SK-N-SH (cell line): ENCODE results near the gene PHPT1. TPM values are rescaled to one million over a fixed set of nuclear protein-coding genes. Genes with fewer than 3 reads are reported as not detected.

Experiments
- CTCF ChIA-PET: fragments of 300-600, 350-600 bp; formaldehyde crosslinking; extraction: SDS; loops from one replicate; lab custom pipeline; 2021; lab: Yijun Ruan, JAX
- POLR2A ChIA-PET: fragments of 350-600 bp; sonication (Branson Sonifier 250); formaldehyde crosslinking; extraction: SDS; loops from one replicate; lab custom pipeline; 2020; ENCODE audit warnings: antibody characterized with exemption, inconsistent platforms; lab: Yijun Ruan, JAX
- DNase-seq: peaks from one replicate; pipeline ENCODE4 v3.0.0; 2012
- H2AFZ ChIP-seq: fragments of 200-600 bp; sonication (generic); 2 replicates; pipeline ENCODE4 v1.8.1; 2016; ENCODE audit warnings: antibody characterized with exemption, mild to moderate bottlenecking, low read depth
- H3F3A ChIP-seq: fragments of 200-600 bp; sonication (generic); replicated peaks from 2 replicates; pipeline ENCODE3; 2016; ENCODE audit warnings: antibody characterized with exemption, mild to moderate bottlenecking; ENCODE audit not compliant: insufficient read depth
- H3K27ac ChIP-seq, 2 experiments: fragments of 200-500 bp in 1 of 2; fragments of 200-600 bp in 1 of 2; sonication (Bioruptor generic) in 1 of 2; sonication (generic), shearing (Covaris generic) in 1 of 2; 2 replicates each; pipeline versions ENCODE4 v1.5.1 to v1.6.1; 2014 to 2016; ENCODE audit warnings: low read depth in 2 of 2, inconsistent platforms in 1 of 2, low read length in 1 of 2, mild to moderate bottlenecking in 1 of 2, mixed read lengths in 1 of 2
- H3K27me3 ChIP-seq: fragments of 200-600 bp; sonication (generic), shearing (Covaris generic); 2 replicates; pipeline ENCODE4 v1.6.1; 2016; ENCODE audit warnings: mixed run types; ENCODE audit not compliant: insufficient read depth
- H3K36me3 ChIP-seq, 2 experiments: fragments of 200-500 bp in 1 of 2; fragments of 200-600 bp in 1 of 2; sonication (Bioruptor generic) in 1 of 2; sonication (generic) in 1 of 2; replicated peaks in 1 of 2; 2 replicates each; pipeline versions ENCODE3 to v1.5.1; 2014 to 2016; ENCODE audit warnings: low read length in 1 of 2, mild to moderate bottlenecking in 1 of 2; ENCODE audit not compliant: insufficient read depth in 2 of 2, control insufficient read depth in 1 of 2
- H3K4me1 ChIP-seq, 2 experiments: fragments of 200-500 bp in 1 of 2; fragments of 200-600 bp in 1 of 2; sonication (Bioruptor generic) in 1 of 2; sonication (generic), shearing (Covaris generic) in 1 of 2; 2 replicates each; pipeline versions ENCODE4 v1.5.1 to v1.6.1; 2014 to 2016; ENCODE audit warnings: low read depth in 1 of 2, low read length in 1 of 2, mixed run types in 1 of 2; ENCODE audit not compliant: insufficient read depth in 2 of 2, control insufficient read depth in 1 of 2
- H3K4me2 ChIP-seq: fragments of 200-600 bp; sonication (generic), shearing (Covaris generic); 2 replicates; pipeline ENCODE4 v1.6.1; 2017; ENCODE audit warnings: mixed run types
- H3K4me3 ChIP-seq, 2 experiments: fragments of 200-500 bp in 1 of 2; fragments of 200-600 bp in 1 of 2; sonication (Bioruptor generic) in 1 of 2; sonication (generic), shearing (Covaris generic) in 1 of 2; 2 replicates each; pipeline versions ENCODE4 v1.5.1 to v1.8.1; 2014 to 2016; ENCODE audit warnings: low read depth in 2 of 2, inconsistent platforms in 1 of 2, low read length in 1 of 2, mild to moderate bottlenecking in 1 of 2, mixed read lengths in 1 of 2, moderate library complexity in 1 of 2
- H3K79me2 ChIP-seq: fragments of 200-600 bp; sonication (generic); 2 replicates; pipeline ENCODE4 v1.8.1; 2017; ENCODE audit warnings: mild to moderate bottlenecking; ENCODE audit not compliant: insufficient read depth
- H3K9ac ChIP-seq: fragments of 200-600 bp; sonication (generic); 2 replicates; pipeline ENCODE4 v1.6.1; 2017; ENCODE audit warnings: mixed run types
- H3K9me2 ChIP-seq: fragments of 200-600 bp; sonication (generic); 2 replicates; pipeline ENCODE4 v1.6.1; 2017; ENCODE audit warnings: mixed run types
- H3K9me3 ChIP-seq: fragments of 200-600 bp; sonication (generic); 2 replicates; pipeline ENCODE4 v1.6.1; 2017; ENCODE audit warnings: mixed run types, mild to moderate bottlenecking, moderate library complexity
- H4K20me1 ChIP-seq: fragments of 200-600 bp; sonication (generic); 2 replicates; pipeline ENCODE4 v1.6.1; 2017; ENCODE audit warnings: mild to moderate bottlenecking, mixed run types; ENCODE audit not compliant: insufficient read depth
- CHD2 ChIP-seq: fragments of 150-350 bp; IDR thresholded peaks from 2 replicates; pipeline ENCODE4 v1.6.1; 2018; ENCODE audit warnings: low read length; ENCODE audit not compliant: partially characterized antibody
- CTCF ChIP-seq: fragments of 200-600 bp; sonication (generic); IDR thresholded peaks from 2 replicates; pipeline ENCODE4 v1.6.1; 2017; ENCODE audit warnings: antibody characterized with exemption, mild to moderate bottlenecking, moderate library complexity
- EZH2phosphoT487 ChIP-seq: fragments of 200-600 bp; sonication (generic); IDR thresholded peaks from 2 replicates; pipeline ENCODE4 v1.6.1; 2017; ENCODE audit warnings: low read depth, mixed run types, mild to moderate bottlenecking, antibody characterized with exemption, moderate library complexity, borderline replicate concordance
- FOXJ3 ChIP-seq: sonication (generic); formaldehyde crosslinking; IDR thresholded peaks from 2 replicates; pipeline ENCODE4 v1.5.1; 2020; ENCODE audit warnings: mild to moderate bottlenecking, missing genetic modification reagents
- FOXM1 ChIP-seq: IDR thresholded peaks from 2 replicates; pipeline ENCODE4 v1.4.0; 2012; ENCODE audit warnings: low read depth, mild to moderate bottlenecking
- GABPA ChIP-seq: IDR thresholded peaks from 2 replicates; pipeline ENCODE4 v1.4.0; 2012; ENCODE audit warnings: low read depth, mild to moderate bottlenecking
- GATA2 ChIP-seq: sonication (generic); formaldehyde crosslinking; IDR thresholded peaks from 2 replicates; pipeline ENCODE4 v1.5.0; 2020; ENCODE audit warnings: mild to moderate bottlenecking, missing genetic modification reagents
- MEF2A ChIP-seq: IDR thresholded peaks from 2 replicates; pipeline ENCODE4 v1.4.0; 2012; ENCODE audit warnings: low read depth, borderline replicate concordance
- MXI1 ChIP-seq: IDR thresholded peaks from 2 replicates; pipeline ENCODE4 v1.6.1; 2012; ENCODE audit warnings: mild to moderate bottlenecking, low read depth, low read length, improper control_type of control experiment
- NRF1 ChIP-seq: IDR thresholded peaks from 2 replicates; pipeline ENCODE4 v1.6.1; 2012; ENCODE audit warnings: low read depth, mild to moderate bottlenecking, low read length
- POLR2AphosphoS5 ChIP-seq: IDR thresholded peaks from 2 replicates; pipeline ENCODE4 v1.6.1; 2012; ENCODE audit warnings: low read depth, low read length
- RAD21 ChIP-seq: IDR thresholded peaks from 2 replicates; pipeline ENCODE4 v1.6.1; 2012; ENCODE audit warnings: mild to moderate bottlenecking, low read length
- RCOR1 ChIP-seq: fragments of 150-350 bp; IDR thresholded peaks from 2 replicates; pipeline ENCODE4 v1.6.1; 2017; ENCODE audit warnings: antibody characterized with exemption, low read length
- SIN3A ChIP-seq: IDR thresholded peaks from 2 replicates; pipeline ENCODE4 v1.6.1; 2012; ENCODE audit warnings: low read depth, mild to moderate bottlenecking, low read length, moderate library complexity, borderline replicate concordance
- SMC3 ChIP-seq: IDR thresholded peaks from 2 replicates; pipeline ENCODE4 v1.6.1; 2012; ENCODE audit warnings: low read depth, low read length, improper control_type of control experiment
- TAF1 ChIP-seq: IDR thresholded peaks from 2 replicates; pipeline ENCODE4 v1.6.1; 2012; ENCODE audit warnings: low read depth, mild to moderate bottlenecking, low read length, moderate library complexity, borderline replicate concordance
- TCF12 ChIP-seq: IDR thresholded peaks from 2 replicates; pipeline ENCODE4 v1.4.0; 2012
- USF1 ChIP-seq: IDR thresholded peaks from 2 replicates; pipeline ENCODE4 v1.4.0; 2012; ENCODE audit warnings: low read depth, borderline replicate concordance
- USF2 ChIP-seq: fragments of 150-350 bp; IDR thresholded peaks from 2 replicates; pipeline ENCODE4 v1.6.1; 2017; ENCODE audit warnings: antibody characterized with exemption, low read length, low read depth, borderline replicate concordance
- YY1 ChIP-seq: IDR thresholded peaks from 2 replicates; pipeline ENCODE4 v1.4.0; 2012; ENCODE audit warnings: low read depth, mild to moderate bottlenecking
- WGBS: methylation state at CpG from one replicate; pipeline ENCODE4 v1.1.6; 2017; ENCODE audit warnings: low lambda C conversion rate; 5-methylcytosine and 5-hydroxymethylcytosine counted together
- polyA plus RNA-seq, 3 experiments: library from polyadenylated mRNA; depleted of rRNA; stranded (reverse); fragments of >200 nt; gene quantifications; 2 replicates each; pipeline ENCODE4 v1.2.3, GENCODE V29; 2012

The PHPT1 gene
- polyA plus RNA-seq, 1 of the 3 experiments (the other 2 are of a cell fraction) = 517 TPM

- H3F3A ChIP-seq = no peaks in the 10 kb centered on the region
- no peak overlapping the region for H3K4me3 ChIP-seq
- no peak overlapping the region for H3K4me2 ChIP-seq
- H3K4me1 ChIP-seq = peaks cover 9 to 19% of the 10 kb centered on the region in 2 experiments; a peak in 3 of 4 replicates
- no peaks in the 10 kb centered on the region for H3K27me3 ChIP-seq
- DNase-seq = no peak
- H3K36me3 ChIP-seq = peaks cover 23 to 37% of the 10 kb centered on the region in 2 experiments
- H3K27ac ChIP-seq = no peak overlapping the region
- 93% methylated on average over 27 of the region's 31 CpGs for WGBS
- ChIA-PET POLR2A (interaction anchor here (0.7 to 1.1 kb wide), 2 partner anchors 11 to 62 kb away, joined by 3 to 4 read pairs; no protein-coding TSS in a partner anchor), CTCF (interaction anchor here (0.6 to 2.0 kb wide), 3 partner anchors 21 to 172 kb away, joined by 3 to 4 read pairs (median 4); partner anchors contain the start of gene AJM1)
- peaks cover 43% of the 10 kb centered on the region for H3K79me2 ChIP-seq
- no peaks in the 10 kb centered on the region for H3K9me3 ChIP-seq
- no peaks in the 10 kb centered on the region for H3K9me2 ChIP-seq
- no peak overlapping the region for H2AFZ ChIP-seq
- TF ChIP-seq RCOR1 (no peak), USF1 (no peak), NRF1 (no peak), USF2 (no peak), TAF1 (no peak), MEF2A (no peak), SMC3 (no peak), SIN3A (no peak), TCF12 (no peak), RAD21 (no peak), GABPA (no peak), MXI1 (no peak), CHD2 (no peak), FOXM1 (no peak), YY1 (no peak), GATA2 (CRISPR knock-in tag) (no peak), EZH2phosphoT487 (no peak), POLR2AphosphoS5 (no peak), CTCF (no peak), FOXJ3 (CRISPR knock-in tag) (no peak)
- TF ChIP-seq, all 33 proteins: peak for 0
- no peak overlapping the region for H3K9ac ChIP-seq
- no peaks in the 10 kb centered on the region for H4K20me1 ChIP-seq
These were observed 13.8 kb downstream of the PHPT1 start for GRCh38 chr9:136862849-136863622.
